K562 (cell line): ENCODE results near the gene MMS19. TPM values are rescaled to one million over a fixed set of nuclear protein-coding genes. Genes with fewer than 3 reads are reported as not detected.

Experiments used
- ARID2 ChIP-seq: fragments of 450-650 bp; IDR thresholded peaks from 2 replicates; pipeline ENCODE4 v1.6.1; 2017; ENCODE audit warnings: antibody characterized with exemption, mild to moderate bottlenecking
- BRCA1 ChIP-seq, 2 experiments: fragments of 450-650 bp in 1 of 2; sonication (generic) in 1 of 2; formaldehyde crosslinking in 1 of 2; IDR thresholded peaks; 2 replicates each; pipeline versions ENCODE4 v1.5.0 to v1.6.1; 2017 to 2020; ENCODE audit warnings: mild to moderate bottlenecking in 1 of 2, missing genetic modification reagents in 1 of 2
- E2F3 ChIP-seq: fragments of 250-450 bp; sonication (Bioruptor Pico); IDR thresholded peaks from 2 replicates; pipeline ENCODE4 v1.4.0; 2020; ENCODE audit warnings: mild to moderate bottlenecking
- ESRRA ChIP-seq: fragments of 450-650 bp; IDR thresholded peaks from 2 replicates; pipeline ENCODE4 v1.6.1; 2014; ENCODE audit warnings: low read depth, mild to moderate bottlenecking, moderate library complexity, borderline replicate concordance
- GABPB1 ChIP-seq: sonication (generic); formaldehyde crosslinking; IDR thresholded peaks from 2 replicates; pipeline ENCODE4 v1.8.0; 2022; ENCODE audit warnings: mild to moderate bottlenecking, missing genetic modification reagents
- HCFC1 ChIP-seq: IDR thresholded peaks from 2 replicates; pipeline ENCODE4 v1.6.1; 2012; ENCODE audit warnings: low read depth, low read length, improper control_type of control experiment
- MECOM ChIP-seq: fragments of 250-450 bp; sonication (Bioruptor Pico); IDR thresholded peaks from 2 replicates; pipeline ENCODE4 v1.8.0; 2022; ENCODE audit warnings: inconsistent platforms
- PCBP1 ChIP-seq: fragments of 200-400 bp; formaldehyde crosslinking; IDR thresholded peaks from 2 replicates; pipeline ENCODE4 v1.6.1; 2018; ENCODE audit warnings: mild to moderate bottlenecking, low read depth, low read length; ENCODE audit not compliant: poor library complexity, severe bottlenecking
- SPI1 ChIP-seq: IDR thresholded peaks from 2 replicates; pipeline ENCODE4 v1.6.1; 2011; ENCODE audit warnings: low read depth, low read length, control low read depth, borderline replicate concordance
- XRCC5 ChIP-seq: fragments of 200-400 bp; formaldehyde crosslinking; IDR thresholded peaks from 2 replicates; pipeline ENCODE4 v1.6.1; 2017; ENCODE audit warnings: low read depth, mild to moderate bottlenecking, low read length
- ZFP1 ChIP-seq: fragments of 450-650 bp; formaldehyde crosslinking; IDR thresholded peaks from 2 replicates; pipeline ENCODE4 v1.4.0; 2020; ENCODE audit warnings: mild to moderate bottlenecking, mixed read lengths
- ZNF212 ChIP-seq: fragments of 450-650 bp; formaldehyde crosslinking; IDR thresholded peaks from 2 replicates; pipeline ENCODE4 v1.4.0; 2020; ENCODE audit warnings: mild to moderate bottlenecking
- ZNF57 ChIP-seq: fragments of 450-650 bp; formaldehyde crosslinking; IDR thresholded peaks from 2 replicates; pipeline ENCODE4 v1.4.0; 2020; ENCODE audit warnings: mild to moderate bottlenecking, moderate library complexity
- ZNF583 ChIP-seq: fragments of 250-450 bp; sonication (Bioruptor Pico); IDR thresholded peaks from 2 replicates; pipeline ENCODE4 v1.4.0; 2020
- ZNF584 ChIP-seq: fragments of 200-800 bp; sonication (Bioruptor generic); IDR thresholded peaks from 2 replicates; pipeline ENCODE4 v1.6.1; 2016; ENCODE audit warnings: low read depth, mild to moderate bottlenecking, missing genetic modification characterization, missing compliant biosample characterization
- polyA plus RNA-seq, 8 experiments: library from polyadenylated mRNA; depleted of rRNA in 4 of 8; stranded (reverse) in 5 of 8; unstranded in 3 of 8; fragments of >200 nt; fragmentation: Nextera tagmentation in 2 of 8; fragmentation: Illumina TruSeq in 1 of 8; extraction: Ambion mirVana in 2 of 8; extraction: Trizol in 1 of 8; gene quantifications; 2 replicates each; pipeline versions ENCODE4 v1.2.1 to v1.2.3, GENCODE V29; 2011 to 2014; ENCODE audit warnings: inconsistent platforms in 1 of 8, missing spikeins in 1 of 8
- total RNA-seq, 7 experiments: library from RNA; depleted of rRNA in 6 of 7; stranded (reverse); fragments of >200 nt in 6 of 7; fragmentation: Illumina TruSeq in 2 of 7; extraction: Trizol in 2 of 7; gene quantifications; 2 replicates each; pipeline versions ENCODE4 v1.2.1 to v1.2.3, GENCODE V29; 2011 to 2021; ENCODE audit warnings: low replicate concordance in 1 of 7
- TF ChIP-seq, protein P1 (sequence below): fragments of 250-450 bp; sonication (Bioruptor Pico); IDR thresholded peaks from 2 replicates; pipeline ENCODE4 v1.8.0; 2022; ENCODE audit warnings: inconsistent platforms, mild to moderate bottlenecking, moderate library complexity, borderline replicate concordance
- TF ChIP-seq, protein P2 (sequence below): fragments of 250-450 bp; sonication (Bioruptor Pico); IDR thresholded peaks from 2 replicates; pipeline ENCODE4 v1.9.0; 2021; ENCODE audit warnings: mild to moderate bottlenecking, inconsistent platforms
- TF ChIP-seq, protein P3 (sequence below): sonication (generic); formaldehyde crosslinking; IDR thresholded peaks from 2 replicates; pipeline ENCODE4 v1.8.0; 2023; ENCODE audit warnings: missing genetic modification reagents, mild to moderate bottlenecking, borderline replicate concordance

Gene MMS19
- total and polyA plus RNA-seq, 9 of the 15 experiments (the other 6 are each of a cell fraction or from before 2014, with no cell fraction given), result 40.1 to 110 (median 62.9) TPM

DNA sequence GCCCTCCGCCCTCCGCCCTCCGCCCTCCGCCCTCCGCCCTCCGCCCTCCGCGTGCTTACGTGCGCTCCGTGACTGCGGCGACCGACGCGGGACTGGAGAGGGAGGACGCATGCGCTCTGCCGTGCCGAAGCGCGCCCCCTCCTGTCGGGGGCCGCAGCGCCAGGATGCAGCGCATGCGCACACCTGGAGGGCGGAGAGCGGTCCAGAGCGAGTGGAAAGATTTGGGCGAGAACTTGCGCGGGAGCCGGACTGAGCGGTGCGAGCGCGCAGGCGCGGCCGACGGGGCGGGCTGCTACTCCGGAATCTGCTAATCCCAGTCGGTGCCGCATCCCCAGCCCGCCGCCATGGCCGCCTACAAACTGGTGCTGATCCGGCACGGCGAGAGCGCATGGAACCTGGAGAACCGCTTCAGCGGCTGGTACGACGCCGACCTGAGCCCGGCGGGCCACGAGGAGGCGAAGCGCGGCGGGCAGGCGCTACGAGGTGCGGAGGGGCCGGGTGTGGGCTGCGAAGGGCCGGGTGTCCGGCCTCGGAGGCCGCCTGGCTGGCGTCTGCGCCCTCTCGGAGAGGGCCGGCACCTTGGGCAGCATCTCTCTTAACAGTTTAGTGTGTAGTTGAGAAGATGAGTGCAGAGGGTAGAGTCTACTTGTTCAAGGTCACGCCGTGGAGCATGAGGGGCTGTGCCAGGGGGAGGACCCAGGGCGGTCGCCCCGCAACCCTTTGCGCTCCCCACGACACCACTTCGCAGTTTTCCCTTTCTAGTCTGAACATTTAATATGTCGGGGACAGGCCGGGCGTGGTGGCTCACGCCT, 72.1 kb downstream of the MMS19 start, which contains the start of gene PGAM1 (continued):
- TF ChIP-seq HCFC1, result peak; percentile 66
- TF ChIP-seq E2F3 (CRISPR knock-in tag), result peak; percentile 60; the same call in 1 of the 2 replicates
- TF ChIP-seq ZFP1 (CRISPR knock-in tag), result no peak
- TF ChIP-seq GABPB1 (CRISPR knock-in tag), result peak; percentile 59; the same call in 1 of the 2 replicates
- peak; percentile 49 for TF ChIP-seq PCBP1
- TF ChIP-seq ZNF584, result no peak
- TF ChIP-seq, protein P1, sequence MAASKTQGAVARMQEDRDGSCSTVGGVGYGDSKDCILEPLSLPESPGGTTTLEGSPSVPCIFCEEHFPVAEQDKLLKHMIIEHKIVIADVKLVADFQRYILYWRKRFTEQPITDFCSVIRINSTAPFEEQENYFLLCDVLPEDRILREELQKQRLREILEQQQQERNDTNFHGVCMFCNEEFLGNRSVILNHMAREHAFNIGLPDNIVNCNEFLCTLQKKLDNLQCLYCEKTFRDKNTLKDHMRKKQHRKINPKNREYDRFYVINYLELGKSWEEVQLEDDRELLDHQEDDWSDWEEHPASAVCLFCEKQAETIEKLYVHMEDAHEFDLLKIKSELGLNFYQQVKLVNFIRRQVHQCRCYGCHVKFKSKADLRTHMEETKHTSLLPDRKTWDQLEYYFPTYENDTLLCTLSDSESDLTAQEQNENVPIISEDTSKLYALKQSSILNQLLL (CRISPR knock-in tag), result no peak
- no peak for TF ChIP-seq ZNF583 (CRISPR knock-in tag)
- TF ChIP-seq ESRRA, result peak; percentile 58
- TF ChIP-seq ZNF57 (CRISPR knock-in tag), result no peak
- TF ChIP-seq, protein P2, sequence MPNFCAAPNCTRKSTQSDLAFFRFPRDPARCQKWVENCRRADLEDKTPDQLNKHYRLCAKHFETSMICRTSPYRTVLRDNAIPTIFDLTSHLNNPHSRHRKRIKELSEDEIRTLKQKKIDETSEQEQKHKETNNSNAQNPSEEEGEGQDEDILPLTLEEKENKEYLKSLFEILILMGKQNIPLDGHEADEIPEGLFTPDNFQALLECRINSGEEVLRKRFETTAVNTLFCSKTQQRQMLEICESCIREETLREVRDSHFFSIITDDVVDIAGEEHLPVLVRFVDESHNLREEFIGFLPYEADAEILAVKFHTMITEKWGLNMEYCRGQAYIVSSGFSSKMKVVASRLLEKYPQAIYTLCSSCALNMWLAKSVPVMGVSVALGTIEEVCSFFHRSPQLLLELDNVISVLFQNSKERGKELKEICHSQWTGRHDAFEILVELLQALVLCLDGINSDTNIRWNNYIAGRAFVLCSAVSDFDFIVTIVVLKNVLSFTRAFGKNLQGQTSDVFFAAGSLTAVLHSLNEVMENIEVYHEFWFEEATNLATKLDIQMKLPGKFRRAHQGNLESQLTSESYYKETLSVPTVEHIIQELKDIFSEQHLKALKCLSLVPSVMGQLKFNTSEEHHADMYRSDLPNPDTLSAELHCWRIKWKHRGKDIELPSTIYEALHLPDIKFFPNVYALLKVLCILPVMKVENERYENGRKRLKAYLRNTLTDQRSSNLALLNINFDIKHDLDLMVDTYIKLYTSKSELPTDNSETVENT (CRISPR knock-in tag), result peak; percentile 62; the same call in 1 of the 2 replicates
- TF ChIP-seq, protein P3, sequence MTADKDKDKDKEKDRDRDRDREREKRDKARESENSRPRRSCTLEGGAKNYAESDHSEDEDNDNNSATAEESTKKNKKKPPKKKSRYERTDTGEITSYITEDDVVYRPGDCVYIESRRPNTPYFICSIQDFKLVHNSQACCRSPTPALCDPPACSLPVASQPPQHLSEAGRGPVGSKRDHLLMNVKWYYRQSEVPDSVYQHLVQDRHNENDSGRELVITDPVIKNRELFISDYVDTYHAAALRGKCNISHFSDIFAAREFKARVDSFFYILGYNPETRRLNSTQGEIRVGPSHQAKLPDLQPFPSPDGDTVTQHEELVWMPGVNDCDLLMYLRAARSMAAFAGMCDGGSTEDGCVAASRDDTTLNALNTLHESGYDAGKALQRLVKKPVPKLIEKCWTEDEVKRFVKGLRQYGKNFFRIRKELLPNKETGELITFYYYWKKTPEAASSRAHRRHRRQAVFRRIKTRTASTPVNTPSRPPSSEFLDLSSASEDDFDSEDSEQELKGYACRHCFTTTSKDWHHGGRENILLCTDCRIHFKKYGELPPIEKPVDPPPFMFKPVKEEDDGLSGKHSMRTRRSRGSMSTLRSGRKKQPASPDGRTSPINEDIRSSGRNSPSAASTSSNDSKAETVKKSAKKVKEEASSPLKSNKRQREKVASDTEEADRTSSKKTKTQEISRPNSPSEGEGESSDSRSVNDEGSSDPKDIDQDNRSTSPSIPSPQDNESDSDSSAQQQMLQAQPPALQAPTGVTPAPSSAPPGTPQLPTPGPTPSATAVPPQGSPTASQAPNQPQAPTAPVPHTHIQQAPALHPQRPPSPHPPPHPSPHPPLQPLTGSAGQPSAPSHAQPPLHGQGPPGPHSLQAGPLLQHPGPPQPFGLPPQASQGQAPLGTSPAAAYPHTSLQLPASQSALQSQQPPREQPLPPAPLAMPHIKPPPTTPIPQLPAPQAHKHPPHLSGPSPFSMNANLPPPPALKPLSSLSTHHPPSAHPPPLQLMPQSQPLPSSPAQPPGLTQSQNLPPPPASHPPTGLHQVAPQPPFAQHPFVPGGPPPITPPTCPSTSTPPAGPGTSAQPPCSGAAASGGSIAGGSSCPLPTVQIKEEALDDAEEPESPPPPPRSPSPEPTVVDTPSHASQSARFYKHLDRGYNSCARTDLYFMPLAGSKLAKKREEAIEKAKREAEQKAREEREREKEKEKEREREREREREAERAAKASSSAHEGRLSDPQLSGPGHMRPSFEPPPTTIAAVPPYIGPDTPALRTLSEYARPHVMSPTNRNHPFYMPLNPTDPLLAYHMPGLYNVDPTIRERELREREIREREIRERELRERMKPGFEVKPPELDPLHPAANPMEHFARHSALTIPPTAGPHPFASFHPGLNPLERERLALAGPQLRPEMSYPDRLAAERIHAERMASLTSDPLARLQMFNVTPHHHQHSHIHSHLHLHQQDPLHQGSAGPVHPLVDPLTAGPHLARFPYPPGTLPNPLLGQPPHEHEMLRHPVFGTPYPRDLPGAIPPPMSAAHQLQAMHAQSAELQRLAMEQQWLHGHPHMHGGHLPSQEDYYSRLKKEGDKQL (CRISPR knock-in tag), result no peak
- 0 out of 2 replicates have a peak, but pooled peaks have one; percentile 45 for TF ChIP-seq ZNF212 (CRISPR knock-in tag)
- TF ChIP-seq ARID2, result no peak
- TF ChIP-seq BRCA1 (IDR thresholded peaks at IDR 0.05), result no peak
- TF ChIP-seq BRCA1 (CRISPR knock-in tag; IDR thresholded peaks at IDR 0.05), result no peak
- no peak for TF ChIP-seq XRCC5
- no peak for TF ChIP-seq MECOM (CRISPR knock-in tag)
- no peak for TF ChIP-seq SPI1
